C4-2B (cell line): ENCODE data around the gene C12orf43.

Source experiments
- CTCF ChIP-seq: fragments of 450-650 bp; conservative IDR thresholded peaks from 2 replicates; pipeline ENCODE4 v1.5.1; 2017; ENCODE audit warnings: mild to moderate bottlenecking
- ZFX ChIP-seq: fragments of 450-650 bp; IDR thresholded peaks from 2 replicates; pipeline ENCODE4 v1.6.1; 2017

GRCh38 chr12:121050725-121051124 lies 34.4 kb upstream of the C12orf43 start:
- TF ChIP-seq CTCF = no peak
- TF ChIP-seq ZFX = no peak
